Measurements from ENCODE around the gene KDM4B. TPM values are rescaled to one million over a fixed set of nuclear protein-coding genes. Genes with fewer than 3 reads are reported as not detected.
A peak's percentile ranks its signal among the peaks of the same experiment; 100 is the strongest.

The KDM4B gene
- total and polyA plus RNA-seq, 12 donors: 12.4 to 35.8 (median 30.3) TPM

DNA sequence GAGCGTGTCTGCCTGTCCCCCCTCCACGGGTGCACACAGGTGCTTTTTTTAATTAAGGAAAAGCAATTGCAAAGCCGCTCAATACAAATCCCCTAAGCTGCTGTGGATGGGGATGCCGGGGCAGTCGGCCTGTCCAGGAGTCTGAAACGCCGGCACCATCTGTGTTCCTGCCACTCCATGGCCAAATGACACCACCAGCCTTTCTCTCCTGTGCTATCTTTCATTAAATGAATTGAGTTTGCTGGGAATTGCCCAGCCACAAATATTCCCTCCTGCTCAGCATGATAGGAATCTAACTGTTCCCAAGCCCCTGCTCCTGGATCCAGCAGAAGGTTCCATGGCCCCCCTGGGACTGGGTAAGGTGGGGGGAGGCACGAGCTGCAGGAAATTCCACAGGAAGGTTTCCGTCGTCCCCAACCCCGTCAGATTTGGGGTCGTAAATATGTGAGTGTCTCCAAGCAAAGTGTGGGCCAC lies 139.2 kb downstream of the KDM4B start:
- TF ChIP-seq, protein P1, sequence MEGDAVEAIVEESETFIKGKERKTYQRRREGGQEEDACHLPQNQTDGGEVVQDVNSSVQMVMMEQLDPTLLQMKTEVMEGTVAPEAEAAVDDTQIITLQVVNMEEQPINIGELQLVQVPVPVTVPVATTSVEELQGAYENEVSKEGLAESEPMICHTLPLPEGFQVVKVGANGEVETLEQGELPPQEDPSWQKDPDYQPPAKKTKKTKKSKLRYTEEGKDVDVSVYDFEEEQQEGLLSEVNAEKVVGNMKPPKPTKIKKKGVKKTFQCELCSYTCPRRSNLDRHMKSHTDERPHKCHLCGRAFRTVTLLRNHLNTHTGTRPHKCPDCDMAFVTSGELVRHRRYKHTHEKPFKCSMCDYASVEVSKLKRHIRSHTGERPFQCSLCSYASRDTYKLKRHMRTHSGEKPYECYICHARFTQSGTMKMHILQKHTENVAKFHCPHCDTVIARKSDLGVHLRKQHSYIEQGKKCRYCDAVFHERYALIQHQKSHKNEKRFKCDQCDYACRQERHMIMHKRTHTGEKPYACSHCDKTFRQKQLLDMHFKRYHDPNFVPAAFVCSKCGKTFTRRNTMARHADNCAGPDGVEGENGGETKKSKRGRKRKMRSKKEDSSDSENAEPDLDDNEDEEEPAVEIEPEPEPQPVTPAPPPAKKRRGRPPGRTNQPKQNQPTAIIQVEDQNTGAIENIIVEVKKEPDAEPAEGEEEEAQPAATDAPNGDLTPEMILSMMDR (IDR thresholded peaks at IDR 0.05): no peak
- H3K36me3 ChIP-seq: peaks cover 0 to 63% (median 13%) of the 10 kb centered on the region in 9 donors
- no peak overlapping the region for H3K4me3 ChIP-seq
- WGBS, 2 donors: 75% methylated on average over 12 of the region's 12 CpGs
- H3K9me3 ChIP-seq: no peaks in the 10 kb centered on the region
- peak overlapping the region in 2 of 10 donors; percentile 30 to 60 for H3K27ac ChIP-seq
- H3K4me1 ChIP-seq: peaks cover 6 to 49% (median 38%) of the 10 kb centered on the region in 9 donors
- no peaks in the 10 kb centered on the region for H3K27me3 ChIP-seq
- ATAC-seq: no peak
- no peak for DNase-seq
- intact Hi-C loops (cut with DNase I): loop anchor here in 1 of 10 donors (5.0 kb wide), 1 partner anchor 46 kb away; no protein-coding TSS in a partner anchor

GRCh38 chr19:5108866-5109265 lies 140.0 kb downstream of the KDM4B start:
- TF ChIP-seq, protein P1 (IDR thresholded peaks at IDR 0.05): no peak
- Histone ChIP-seq H3K4me1 (peaks cover 2 to 47% (median 33%) of the 10 kb centered on the region in 9 donors), H3K27me3 (no peaks in the 10 kb centered on the region), H3K36me3 (peaks cover 0 to 67% (median 13%) of the 10 kb centered on the region in 9 donors), H3K9me3 (no peaks in the 10 kb centered on the region), H3K4me3 (no peak overlapping the region), H3K27ac (no peak overlapping the region)
- ATAC-seq: no peak
- DNase-seq: no peak
- 93 to 95% methylated on average over 13 of the region's 13 CpGs for WGBS, 2 donors
- intact Hi-C loops (cut with DNase I): loop anchor here in 1 of 10 donors (5.0 kb wide), 1 partner anchor 47 kb away; no protein-coding TSS in a partner anchor

GRCh38 chr19:5109560-5109959 lies 140.6 kb downstream of the KDM4B start:
- Histone ChIP-seq H3K27ac (no peak overlapping the region), H3K27me3 (no peaks in the 10 kb centered on the region), H3K9me3 (no peaks in the 10 kb centered on the region), H3K36me3 (peaks cover 0 to 74% (median 13%) of the 10 kb centered on the region in 9 donors), H3K4me1 (peaks cover 0 to 47% (median 34%) of the 10 kb centered on the region in 9 donors), H3K4me3 (no peak overlapping the region)
- DNase-seq: no peak
- intact Hi-C loops (cut with DNase I): loop anchor here in 1 of 10 donors (5.0 kb wide), 1 partner anchor 47 kb away; no protein-coding TSS in a partner anchor
- ATAC-seq: no peak
- WGBS, 2 donors: 91 to 92% methylated on average over 17 of the region's 17 CpGs
- TF ChIP-seq, protein P1 (IDR thresholded peaks at IDR 0.05): no peak

DNA sequence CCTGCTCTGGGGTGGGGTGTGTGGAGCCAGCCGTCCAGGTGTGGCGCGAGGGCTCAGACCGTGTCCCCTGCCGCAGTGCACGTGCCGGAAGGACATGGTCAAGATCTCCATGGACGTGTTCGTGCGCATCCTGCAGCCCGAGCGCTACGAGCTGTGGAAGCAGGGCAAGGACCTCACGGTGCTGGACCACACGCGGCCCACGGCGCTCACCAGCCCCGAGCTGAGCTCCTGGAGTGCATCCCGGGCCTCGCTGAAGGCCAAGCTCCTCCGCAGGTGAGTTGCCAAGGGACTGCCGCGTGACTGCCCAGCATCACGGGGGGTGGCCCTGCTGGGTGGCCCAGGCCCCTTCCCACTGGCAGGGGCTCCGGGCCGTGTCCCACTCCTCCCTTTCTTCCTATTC lies 141.6 kb downstream of the KDM4B start:
- TF ChIP-seq, protein P1 (IDR thresholded peaks at IDR 0.05): no peak
- no peaks in the 10 kb centered on the region for H3K27me3 ChIP-seq
- ATAC-seq (no peak), DNase-seq (no peak)
- WGBS, 2 donors: 93 to 95% methylated on average over 27 of the region's 27 CpGs
- H3K27ac ChIP-seq: no peak overlapping the region
- H3K9me3 ChIP-seq: peaks cover 0 to 1% (median 0%) of the 10 kb centered on the region in 11 donors
- peaks cover 0 to 79% (median 13%) of the 10 kb centered on the region in 9 donors for H3K36me3 ChIP-seq
- H3K4me3 ChIP-seq: no peak overlapping the region
- peaks cover 0 to 47% (median 24%) of the 10 kb centered on the region in 9 donors for H3K4me1 ChIP-seq
- intact Hi-C loops (cut with DNase I): no loop called here

Data from heart right ventricle (tissue), 16 donors.